ENCODE data around the gene GSTM3.
"Not testable (repeated sequence)": the region's sequence is repeated elsewhere in the genome, so short reads cannot be mapped to it uniquely, and the experiment has no call there.

Gene GSTM3

DNA sequence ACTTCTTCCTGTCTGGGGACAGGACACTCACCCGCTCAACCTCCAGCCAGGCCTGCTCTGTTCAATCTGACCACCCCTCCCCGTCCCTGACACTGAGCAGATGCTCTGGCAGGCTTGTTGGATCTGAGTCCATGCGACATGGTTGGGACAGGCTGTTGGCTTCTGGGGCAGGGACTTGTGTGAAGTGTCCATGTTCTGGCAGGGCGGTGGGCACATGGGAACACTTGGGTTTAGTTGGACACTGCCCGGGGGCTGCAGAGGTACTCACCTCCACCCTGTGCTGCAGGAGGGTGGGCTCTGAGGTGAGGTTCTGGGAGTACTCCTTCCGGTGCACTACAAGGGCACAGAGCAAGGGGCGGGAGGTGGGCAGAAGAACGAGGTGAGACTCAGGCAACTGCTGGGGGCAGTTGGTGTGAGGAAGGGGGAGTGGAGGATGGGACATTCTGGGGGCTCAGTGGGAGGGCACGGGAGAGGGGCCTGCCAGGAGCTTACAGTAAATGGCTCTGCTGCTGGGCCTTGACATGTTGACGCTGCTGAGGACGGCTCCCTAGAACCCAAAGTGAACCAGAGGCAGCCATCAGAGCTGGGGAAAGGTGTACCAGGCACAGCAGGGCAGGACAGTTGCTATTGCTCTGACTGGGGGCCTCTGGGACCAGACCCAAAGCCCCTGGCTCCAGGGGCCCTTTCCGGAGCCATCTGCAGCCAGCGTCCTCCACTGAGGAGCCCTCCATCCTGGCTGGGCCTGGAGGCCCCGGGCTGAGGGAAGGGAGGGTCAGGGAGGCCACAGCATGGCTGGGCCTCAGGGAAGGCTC is 20.6 kb upstream of the GSTM3 start:
- no peak for DNase-seq

DNA sequence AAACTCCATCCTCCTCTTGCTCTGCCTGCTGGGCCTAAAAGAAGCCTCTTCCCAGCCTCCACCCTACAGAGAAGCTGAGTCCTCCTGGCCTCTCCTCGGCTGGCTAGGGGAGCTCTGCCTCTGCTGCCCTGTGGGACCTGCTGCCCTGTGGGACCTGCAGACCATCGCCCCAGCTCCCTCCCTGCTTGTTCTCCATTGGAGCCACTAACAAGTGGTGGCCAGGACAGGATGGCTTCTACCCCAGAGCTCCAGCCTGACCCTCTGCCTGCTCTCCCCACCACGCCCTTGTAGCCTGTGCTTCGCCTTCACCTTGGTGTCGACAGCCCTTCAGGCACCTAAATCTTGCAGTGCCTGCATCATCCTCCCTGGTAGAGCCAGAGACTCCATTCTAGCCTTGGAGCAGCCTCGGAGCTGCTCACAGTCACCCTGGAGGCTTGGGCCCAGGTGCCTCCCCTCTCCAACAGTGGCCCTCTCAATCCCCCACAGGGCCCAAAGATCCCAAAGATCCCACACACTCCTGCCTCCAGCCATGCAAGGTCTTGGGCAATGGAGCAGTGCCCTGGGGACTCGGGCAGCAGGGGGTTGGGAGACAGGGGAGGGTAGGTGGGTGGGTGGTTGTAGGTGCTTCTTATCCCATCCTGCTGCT is 19.9 kb upstream of the GSTM3 start:
- DNase-seq = no peak

DNA sequence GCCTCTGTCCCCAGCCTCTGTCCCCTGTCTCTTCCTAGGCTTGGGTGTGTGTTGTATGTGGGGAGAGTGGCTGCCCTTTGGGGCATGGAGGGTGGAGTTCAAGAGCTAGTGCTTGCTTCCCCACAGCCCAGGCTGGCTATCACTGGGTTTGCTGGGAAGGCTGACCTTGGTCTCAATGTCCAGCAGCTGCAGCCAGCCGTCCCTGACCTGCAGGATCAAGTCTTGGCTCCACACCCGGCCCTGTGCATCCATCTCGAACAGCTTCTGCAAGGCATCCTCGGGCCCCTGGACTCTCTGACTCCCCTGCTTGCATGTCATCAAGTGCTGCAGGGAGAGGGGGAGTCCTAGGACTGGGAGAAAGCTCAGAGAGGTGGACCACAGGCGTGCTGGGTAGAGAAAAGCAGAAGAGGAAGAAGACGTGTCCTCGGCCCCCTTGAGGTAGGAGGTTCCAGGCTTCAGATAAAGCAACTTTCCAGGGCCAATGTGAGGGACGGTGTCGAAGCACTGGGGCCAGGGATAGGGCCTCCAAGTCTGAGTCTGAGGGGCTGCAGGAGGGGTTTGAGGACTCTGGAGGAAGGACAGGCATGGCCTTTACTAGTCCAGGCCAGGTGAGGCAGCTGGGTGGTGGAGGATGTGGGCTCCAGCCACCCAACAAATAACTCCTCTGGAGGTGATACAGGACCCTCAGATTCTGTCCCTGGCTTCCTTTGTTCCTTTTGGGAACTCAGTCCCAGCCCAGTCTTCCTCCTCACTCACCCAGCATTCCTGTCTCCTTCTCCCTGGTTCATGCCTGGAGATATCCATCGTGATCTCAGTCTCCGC is 18.9 kb upstream of the GSTM3 start:
- no peak for DNase-seq

DNA sequence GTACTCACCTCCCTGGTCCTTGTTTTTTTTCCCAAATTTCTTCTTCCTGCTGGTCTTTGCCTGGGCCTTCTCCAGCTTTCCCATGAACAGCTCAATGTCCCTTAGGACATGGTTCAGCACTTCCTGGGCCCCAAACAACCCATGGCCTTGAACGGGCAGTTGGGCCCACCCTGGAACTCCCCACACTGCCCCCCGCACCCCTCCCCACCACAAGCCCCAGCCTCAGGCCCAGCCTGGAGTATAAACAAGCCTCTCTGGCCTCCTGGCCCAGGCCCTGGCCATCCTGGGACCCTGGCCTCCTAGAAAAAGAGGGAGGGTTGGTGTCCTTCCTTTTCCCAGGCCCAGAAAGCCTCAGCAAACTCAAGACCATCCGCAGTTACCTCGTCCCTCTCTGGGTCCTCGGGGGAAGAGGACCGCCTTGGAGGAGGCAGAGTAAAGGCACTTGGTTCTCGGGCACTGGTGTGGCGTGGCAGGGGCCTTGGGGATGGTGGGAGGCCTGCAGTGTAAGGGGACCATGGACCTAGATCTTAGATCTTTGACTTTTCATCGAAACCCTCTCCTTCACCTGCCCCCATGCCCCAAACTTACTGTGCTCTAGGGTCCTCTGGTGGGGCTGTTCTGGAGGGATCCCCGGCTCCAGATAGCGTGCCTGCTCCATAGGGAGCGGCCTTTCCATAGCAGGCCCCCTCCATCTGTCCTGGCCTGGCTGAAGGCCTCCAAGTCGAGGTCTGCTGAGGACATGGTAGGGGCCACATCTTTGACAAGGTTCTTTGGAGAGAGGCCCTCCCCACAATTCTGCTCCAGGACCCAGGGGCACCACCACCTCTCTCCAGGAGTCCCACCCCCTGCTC is 17.3 kb upstream of the GSTM3 start:
- no peak for DNase-seq

DNA sequence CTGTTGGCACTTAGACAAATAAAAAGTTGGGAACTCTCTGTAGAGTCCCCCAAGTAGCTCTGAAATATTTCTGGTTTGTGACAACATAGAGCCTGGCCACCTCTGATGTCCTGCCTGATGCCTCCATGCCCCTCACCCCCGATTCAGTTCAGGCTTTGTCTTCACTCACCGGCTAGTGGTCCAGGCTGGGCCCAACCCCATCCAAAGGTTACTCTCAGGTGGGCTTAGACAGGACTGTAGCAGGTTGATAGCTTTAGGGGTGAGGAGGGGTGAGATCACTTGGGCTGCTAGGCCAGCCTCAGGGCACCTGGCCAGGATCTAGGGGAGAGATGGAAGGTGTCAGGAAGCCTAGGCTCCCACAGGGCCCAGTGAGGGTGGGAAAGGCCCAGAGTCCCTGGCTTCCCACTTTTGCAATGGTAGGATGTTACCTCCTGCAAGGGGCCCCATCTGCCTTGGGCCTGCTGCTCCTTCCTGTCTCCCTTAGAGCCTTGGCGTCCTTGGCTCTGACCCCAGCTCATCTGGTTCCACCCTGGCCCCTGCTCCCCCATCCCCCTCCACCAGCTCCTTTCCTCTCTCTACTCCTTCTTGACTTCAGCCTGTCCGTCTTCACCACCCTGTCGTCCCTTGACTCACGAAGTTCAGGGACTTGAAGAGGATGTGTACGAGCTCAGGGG is 16.1 kb upstream of the GSTM3 start:
- no peak for DNase-seq

DNA sequence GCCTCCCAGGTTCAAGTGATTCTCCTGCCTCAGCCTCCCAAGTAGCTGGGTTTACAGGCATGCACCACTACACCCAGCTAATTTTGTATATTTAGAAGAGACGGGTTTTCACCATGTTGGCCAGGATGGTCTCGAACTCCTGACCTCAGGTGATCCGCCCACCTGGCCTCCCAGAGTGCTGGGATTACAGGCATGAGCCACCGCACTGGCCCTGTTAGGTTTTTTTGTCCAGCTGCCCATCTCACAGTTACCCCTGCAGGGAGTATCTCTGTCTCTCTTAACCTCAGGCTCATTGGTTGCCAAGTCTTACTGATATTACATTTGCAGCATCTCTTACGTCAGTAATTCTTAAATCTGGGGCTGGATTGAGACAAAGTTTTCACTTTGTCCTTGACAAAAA is 15.5 kb upstream of the GSTM3 start:
- not testable (repeated sequence) for DNase-seq

DNA sequence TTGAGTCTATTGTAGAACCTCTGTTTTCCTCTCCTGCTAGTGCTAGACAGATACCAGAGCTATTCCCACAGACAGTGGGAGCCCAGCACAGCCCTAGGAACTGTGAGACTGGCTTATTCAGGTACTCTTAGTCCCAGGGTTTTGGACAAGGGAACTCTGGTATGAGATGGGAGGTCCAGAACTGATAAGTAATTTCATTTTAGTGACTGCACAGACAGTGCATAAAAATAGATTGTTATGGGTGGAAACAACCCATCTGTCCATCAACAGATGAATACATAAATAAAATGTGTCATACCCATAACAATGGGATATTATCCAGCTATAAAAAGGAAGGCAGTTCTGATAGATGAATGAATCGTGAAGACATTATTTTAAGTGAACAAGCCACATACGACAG is 13.9 kb upstream of the GSTM3 start:
- DNase-seq = no peak

DNA sequence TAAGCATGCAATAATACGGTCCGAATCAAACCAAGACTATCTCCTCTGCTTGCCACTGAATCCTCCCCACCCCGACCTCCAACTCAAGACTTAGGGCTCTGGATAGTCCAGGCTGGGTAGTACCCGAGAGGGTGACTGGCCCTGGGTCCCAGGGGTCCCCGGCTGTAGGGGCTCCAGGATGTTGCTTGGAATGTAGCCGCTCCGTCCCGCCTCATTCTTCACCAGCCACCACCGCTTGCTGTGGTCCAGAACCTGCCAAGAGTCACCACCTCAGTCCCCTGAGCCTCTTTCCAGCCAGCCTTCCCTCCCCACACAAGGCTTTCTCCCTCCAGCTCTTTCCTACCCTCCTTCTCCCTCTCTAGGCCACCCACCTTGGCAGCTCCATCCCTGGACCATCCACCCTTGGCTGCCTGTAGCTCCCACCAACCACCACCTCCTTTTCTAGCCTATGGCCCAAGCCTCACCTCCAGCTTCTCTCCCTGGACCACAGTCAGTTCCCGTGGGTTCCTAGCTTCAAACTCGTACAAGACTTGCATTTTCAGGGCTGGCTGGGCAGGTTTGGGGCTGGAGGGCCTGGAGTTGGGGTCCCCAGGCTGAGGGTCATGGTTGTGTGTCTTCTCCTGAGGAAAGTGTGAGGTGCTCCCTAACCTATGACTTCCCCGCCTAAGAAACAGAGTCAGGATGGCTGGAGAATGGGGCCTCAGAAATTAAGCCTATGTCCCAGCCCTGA is 10.9 kb upstream of the GSTM3 start:
- DNase-seq = no peak

DNA sequence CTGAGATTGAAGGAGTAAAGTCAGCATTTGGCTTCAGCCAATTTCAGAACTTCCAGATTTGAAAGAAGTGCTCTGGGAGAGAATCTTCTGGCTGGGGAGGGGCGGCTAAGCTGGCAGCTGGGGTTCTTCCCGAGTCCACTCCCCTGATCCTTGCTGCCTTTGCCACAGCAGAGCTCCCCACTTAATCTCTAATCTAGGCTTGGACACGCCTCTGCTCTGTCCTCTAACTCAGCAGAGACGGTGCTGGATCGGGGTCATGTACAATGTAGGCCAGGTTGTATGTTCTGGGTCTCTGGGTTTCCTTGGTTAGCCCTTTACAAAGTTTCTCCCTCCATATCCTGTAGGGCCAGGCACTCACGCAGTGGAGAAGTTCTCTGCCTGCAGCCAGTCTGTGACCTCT is 10.1 kb upstream of the GSTM3 start:
- DNase-seq = no peak

DNA sequence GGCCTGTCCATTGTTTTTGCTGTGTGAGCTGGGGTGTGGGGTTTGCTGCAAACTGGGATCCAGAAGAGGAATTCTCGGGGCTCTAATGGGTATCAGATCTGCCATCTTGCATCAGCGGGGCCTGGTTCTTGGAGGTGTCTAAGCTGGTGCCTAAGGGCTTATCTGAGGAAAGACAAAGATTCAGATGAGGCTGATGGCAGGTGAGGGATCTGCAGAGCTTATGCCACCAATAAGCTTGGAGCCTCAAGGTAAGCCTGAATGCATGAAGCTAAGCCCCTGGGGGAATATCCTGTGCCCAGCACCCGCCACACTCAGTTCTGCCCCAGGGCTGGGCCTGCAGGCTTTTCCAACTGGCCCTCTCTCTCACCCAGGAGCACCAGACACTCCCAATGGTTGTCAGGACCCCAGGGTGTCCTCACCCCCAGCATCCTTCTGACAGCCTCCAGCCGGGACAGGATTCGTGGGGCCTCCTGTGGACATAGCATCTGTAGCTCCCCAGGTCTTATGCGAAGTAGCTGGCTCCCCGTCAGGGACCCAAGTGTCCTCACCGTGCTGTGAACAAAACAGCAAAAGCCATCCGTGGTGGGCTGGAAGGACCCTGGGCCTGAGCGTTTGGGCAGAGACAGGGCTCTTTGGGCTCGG is 9.5 kb upstream of the GSTM3 start:
- DNase-seq = no peak

DNA sequence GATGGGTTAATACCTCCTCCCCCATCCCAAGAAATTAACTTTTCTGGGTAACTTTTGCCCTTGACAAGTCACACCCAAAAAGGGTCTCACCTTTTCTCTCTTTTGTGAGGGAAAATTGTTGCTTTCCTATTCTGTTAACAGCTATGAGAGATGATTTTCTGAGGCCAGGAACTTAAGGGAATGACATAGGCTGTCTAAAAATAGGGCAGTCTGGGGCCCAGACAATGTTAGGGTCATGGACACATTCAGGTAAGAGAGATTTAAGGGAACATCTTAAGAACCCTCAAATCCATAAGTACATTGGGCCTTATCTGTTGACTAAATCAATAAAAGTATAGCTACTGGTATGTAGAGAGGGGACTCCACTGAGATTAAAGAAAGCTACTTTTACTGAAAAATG is 8.4 kb upstream of the GSTM3 start:
- no peak for DNase-seq

DNA sequence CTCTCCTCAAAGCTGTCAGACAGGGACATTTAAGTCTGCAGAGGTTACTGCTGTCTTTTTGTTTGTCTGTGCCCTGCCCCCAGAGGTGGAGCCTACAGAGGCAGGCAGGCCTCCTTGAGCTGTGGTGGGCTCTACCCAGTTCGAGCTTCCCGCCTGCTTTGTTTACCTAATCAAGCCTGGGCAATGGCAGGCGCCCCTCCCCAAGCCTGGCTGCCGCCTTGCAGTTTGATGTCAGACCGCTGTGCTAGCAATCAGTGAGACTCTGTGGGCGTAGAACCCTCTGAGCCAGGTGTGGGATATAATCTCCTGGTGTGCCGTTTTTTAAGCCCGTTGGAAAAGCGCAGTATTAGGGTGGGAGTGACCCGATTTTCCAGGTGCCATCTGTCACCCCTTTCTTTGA is 7.5 kb upstream of the GSTM3 start:
- DNase-seq = not testable (repeated sequence)

DNA sequence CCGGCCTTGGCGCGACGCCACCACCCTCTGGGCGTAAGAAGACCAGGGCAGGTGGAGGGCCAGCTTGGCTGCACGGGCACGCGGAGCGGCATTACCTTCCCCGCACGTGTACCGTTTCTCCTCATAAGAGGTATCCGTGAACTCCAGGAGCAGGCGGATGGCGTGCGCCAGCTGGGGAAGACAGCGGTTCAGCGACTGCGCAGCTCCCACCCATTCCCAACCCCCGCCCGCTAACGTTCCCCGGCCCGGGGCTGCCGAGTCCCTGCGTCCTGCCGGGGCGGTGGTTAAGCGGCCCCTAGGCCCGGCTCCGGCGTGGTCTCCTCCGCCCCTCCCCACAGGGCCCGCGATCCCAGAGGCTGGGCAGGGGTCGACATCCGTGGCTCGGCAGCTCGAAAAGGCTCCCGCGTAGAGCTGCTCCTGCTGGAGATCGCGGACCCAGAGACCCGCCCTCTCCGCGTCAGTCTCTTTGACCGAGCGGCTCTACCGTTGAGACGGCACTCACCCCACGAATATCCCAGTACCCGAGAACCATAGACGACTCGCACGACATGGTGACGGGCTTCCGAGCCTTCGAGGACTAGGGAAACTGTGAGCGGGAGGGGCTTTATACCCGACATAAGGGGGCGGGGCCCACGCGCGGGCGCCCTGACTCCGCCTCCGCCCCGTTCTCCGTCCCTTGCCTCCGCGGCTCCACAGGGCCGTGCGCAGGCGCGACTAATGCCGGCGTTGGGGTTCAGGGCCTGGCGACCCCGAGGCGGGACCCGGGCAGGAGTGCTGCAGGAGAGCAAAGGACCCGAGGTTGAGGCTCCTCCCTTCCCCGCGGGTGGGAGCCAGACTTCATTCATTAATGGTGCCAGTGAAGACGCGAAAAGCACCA is 862 bp downstream of the GSTM3 start:
- peak; percentile 18 for DNase-seq

DNA sequence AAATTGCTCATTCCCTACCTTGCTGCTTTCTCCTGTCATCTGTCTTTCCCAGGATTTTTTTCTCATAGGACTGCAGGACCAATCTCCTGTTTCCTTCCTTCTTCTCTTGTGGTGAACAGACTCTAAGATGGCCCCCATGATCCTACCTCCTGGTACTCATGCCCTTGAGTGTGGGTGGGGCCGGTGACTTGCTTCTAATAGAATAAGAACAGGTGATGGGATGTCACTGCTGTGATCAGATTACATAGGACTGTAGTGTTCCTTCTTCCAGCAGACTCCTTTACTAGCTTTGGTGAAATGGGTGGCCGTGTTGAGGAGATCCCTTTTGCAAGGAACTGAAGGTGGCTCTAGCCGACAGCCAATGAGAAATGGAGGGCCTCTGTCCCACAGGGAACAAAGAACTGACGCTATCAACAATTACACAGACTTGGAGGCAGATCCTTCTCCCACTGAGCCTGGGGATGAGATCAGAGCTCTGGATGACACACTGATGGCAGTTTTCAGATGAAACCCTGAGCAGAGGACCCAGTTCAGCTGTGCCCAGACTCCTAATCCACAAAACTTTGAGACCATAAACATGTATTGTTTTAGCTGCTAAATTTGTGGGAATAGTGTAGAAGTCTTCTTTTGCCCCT is 7.5 kb downstream of the GSTM3 start:
- no peak for DNase-seq

DNA sequence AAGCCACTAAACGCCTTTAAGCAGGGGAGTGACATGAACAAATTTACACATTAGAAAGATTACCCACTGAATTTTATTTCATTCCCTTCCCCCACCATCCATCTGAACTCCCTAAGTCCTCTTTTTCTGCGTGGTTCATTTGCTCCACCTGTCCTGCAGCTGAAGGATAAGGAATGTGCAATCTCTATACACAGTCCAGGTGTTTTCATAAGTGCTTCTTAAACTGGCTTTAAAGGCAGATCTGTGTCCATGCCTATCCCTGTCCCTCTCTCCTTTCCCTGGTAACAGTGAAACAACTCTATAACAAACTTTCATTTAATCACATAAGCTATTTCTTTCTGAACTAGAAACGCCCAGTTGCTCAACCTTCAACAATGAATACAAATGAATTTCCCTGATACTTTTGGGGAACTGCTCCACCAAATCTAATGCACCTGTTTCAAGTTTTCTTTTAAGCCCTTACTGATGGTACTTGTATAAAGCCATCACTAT is 8.4 kb downstream of the GSTM3 start:
- DNase-seq = no peak

DNA sequence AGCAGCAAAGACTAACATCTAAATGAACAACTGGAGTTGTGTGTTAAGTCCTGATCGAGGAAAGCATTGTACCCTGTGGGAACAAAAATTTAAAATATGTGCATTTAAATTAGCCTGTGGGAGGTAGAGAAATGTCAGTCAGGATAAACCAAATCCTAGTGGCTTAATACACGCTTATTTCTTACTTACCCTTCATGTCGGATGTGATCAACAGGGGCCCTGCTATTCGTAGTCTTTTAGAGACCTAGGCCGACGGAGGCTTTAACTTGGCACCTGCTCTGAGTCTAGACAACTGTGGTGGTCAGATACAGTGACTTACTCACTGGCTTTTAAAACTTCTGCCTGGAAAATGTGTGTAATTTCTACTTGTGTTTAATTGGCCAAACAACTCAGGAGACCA is 10.2 kb downstream of the GSTM3 start:
- no peak for DNase-seq

DNA sequence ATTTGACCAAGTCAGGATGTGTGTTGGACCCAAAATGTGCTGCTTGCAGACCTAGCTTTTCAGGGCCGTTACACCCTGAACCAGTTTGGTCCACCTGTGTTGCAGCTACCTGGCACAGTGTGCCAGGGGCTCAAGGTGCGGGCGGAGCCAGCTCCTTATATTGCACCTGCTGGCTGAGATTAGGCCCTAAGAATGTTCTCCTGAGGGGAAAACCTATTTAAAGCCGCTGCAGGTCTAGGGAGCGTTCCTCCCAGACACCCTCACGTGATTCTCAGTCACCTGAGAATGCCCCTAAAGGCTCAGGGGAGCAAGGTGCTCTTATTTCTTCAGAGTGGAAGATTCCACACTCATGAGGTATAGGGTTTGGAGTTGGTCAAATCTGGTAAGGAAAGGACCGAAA is 12.0 kb downstream of the GSTM3 start:
- no peak for DNase-seq

DNA sequence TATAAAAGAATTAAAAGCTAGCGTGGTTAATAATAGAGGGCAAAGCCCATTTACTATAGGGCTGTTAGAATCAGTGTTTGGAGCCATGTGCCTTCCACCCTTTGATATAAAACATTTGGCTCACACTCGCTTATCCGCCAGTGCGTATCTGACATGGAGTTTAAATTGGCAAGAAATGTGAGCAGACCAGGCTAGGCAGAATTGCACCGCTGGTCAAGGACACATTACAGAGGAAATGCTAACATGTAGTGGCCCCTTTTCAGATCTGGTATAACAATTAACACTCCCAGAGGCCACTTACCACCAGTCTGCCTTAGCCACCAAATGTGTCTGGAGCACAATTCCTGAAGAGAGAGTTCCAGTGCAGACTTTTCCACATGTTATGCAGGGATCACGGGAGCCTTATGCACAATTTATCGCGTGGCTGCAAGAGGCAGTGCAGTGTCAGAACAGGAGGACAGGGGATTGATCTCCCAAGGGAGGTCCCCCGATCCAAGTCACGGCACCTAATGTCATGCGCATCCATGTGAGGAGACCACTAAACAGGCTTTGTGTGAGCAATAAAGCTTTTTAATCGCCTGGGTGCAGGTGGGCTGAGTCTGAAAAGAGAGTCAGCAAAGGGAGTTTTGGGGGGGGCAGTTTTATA is 14.0 kb downstream of the GSTM3 start:
- DNase-seq = no peak

DNA sequence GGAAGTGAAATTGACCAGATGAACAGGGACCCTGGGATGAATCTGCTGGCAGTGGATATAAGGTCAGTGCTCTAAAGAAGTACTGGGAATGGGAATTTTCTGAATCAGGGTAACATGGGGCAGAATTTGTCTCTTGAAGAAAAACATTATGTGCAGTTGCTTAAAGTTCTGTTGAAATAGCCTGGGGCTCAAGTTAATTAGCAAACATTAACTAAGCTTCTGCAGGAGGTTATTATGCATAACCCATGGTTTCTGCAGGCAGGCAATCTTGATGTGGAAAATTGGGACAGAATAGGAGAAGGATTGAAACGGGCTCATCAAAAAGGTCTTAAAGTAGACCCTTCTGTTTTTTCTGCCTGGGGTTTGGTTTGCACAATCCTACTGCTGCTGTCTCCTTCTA is 14.8 kb downstream of the GSTM3 start:
- no peak for DNase-seq

Data from NCI-H1417 treated with DMSO at 0.1 percent for 48 hours (cell line).